GM12892 (cell line): ENCODE results near the gene ZFPM1.

Source experiments
- DNase-seq: peaks from one replicate; pipeline ENCODE4 v3.0.0; 2011; ENCODE audit not compliant: insufficient read length
- FAIRE-seq: peaks from 2 replicates; lab custom pipeline; 2011; peaks lifted over from hg19 to GRCh38; lab: Jason Lieb, UNC
- POLR2A ChIP-seq: IDR thresholded peaks from 2 replicates; pipeline ENCODE4 v1.6.1; 2011; ENCODE audit warnings: low read depth, low read length, control low read depth
- POLR2AphosphoS5 ChIP-seq: IDR thresholded peaks from 2 replicates; pipeline ENCODE4 v1.6.1; 2011; ENCODE audit warnings: low read depth, low read length, control low read depth
- TAF1 ChIP-seq: IDR thresholded peaks from 2 replicates; pipeline ENCODE4 v1.6.1; 2011; ENCODE audit warnings: low read depth, mild to moderate bottlenecking, control low read depth, low read length, borderline replicate concordance

Gene ZFPM1

DNA sequence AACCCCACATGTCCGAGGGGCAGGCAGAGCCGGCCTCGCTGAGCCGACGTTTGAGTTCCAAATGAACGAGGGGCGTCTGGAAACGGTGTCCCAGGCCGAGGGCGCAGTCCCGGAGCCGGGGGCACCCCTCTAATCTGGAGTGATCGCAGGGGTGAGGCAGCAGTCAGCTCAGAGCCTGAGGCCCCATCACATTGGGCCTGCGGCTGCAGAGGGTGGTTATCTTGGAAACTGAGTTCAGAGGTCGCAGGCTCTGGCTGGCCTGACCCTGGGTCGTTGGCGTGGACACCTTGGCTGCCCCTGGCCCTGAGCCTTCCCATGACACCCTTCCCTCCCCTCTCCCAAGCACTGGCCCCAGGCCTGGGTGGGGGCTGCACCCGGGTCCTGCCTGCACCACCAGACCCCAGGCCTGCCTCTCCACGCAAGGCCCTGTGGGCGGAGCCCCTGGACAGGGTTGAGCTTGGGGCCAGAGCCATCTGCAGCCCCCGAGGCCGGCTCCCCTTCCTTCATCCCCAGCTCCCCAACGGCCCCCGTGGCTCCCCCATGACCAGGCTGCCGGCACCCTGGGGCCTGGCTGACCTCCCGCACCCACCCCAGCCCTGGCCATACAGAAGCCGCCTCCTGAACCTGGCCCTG is 45.6 kb downstream of the ZFPM1 start:
- TF ChIP-seq POLR2A (no peak), POLR2AphosphoS5 (no peak), TAF1 (no peak)
- FAIRE-seq = no peak
- DNase-seq = no peak

GRCh38 chr16:88499292-88499691 is 46.2 kb downstream of the ZFPM1 start:
- DNase-seq (no peak), FAIRE-seq (no peak)
- no peak for TF ChIP-seq POLR2AphosphoS5
- TF ChIP-seq POLR2A = no peak
- TF ChIP-seq TAF1 = no peak

- TF ChIP-seq TAF1 (no peak), POLR2AphosphoS5 (no peak), POLR2A (no peak)
- DNase-seq (no peak), FAIRE-seq (no peak)
Measured at GRCh38 chr16:88499836-88500251, 46.8 kb downstream of the ZFPM1 start.

DNA sequence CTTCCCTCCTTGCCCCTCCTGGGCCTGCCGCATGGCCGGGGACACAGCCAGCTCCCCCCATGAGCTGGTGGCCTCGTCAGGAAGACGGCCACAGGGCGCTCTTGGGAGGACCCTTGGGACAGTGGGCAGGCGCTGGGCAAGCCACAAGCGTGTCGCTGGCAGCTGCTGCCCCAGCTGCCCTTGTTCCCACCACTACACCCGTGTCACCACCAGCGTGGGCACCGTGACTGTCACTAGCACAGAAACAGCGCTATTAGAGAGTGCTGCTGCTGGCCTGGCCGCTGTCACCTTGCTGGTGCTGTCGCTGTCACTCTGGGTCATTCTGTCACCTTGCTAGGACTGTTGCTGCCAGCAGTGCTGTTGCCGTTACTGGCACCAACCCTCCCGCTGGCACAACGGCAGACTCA is 47.2 kb downstream of the ZFPM1 start:
- no peak for DNase-seq
- TF ChIP-seq TAF1 (no peak), POLR2AphosphoS5 (no peak), POLR2A (no peak)
- no peak for FAIRE-seq

DNA sequence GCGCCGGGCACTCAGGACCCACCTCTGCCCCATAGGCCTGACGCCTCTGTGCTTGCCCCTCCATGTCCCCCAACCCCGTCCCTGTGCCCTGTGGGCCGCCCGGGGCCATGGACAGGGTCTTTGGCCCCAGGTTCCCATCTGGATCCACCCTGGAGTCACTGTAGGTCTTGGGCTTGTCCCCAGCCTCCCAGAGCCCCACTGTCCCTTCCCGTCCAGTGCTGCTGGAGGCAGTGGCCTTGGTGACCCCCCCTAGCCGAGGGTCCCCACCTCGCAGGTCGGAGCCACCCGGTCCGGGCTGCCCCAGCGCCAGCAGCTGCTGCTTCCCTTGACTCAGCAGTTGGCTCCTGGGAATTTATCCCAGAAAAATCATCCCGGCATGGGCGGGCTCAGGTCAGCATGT is 49.3 kb downstream of the ZFPM1 start:
- FAIRE-seq (no peak), DNase-seq (no peak)
- TF ChIP-seq TAF1 (no peak), POLR2A (no peak), POLR2AphosphoS5 (no peak)

DNA sequence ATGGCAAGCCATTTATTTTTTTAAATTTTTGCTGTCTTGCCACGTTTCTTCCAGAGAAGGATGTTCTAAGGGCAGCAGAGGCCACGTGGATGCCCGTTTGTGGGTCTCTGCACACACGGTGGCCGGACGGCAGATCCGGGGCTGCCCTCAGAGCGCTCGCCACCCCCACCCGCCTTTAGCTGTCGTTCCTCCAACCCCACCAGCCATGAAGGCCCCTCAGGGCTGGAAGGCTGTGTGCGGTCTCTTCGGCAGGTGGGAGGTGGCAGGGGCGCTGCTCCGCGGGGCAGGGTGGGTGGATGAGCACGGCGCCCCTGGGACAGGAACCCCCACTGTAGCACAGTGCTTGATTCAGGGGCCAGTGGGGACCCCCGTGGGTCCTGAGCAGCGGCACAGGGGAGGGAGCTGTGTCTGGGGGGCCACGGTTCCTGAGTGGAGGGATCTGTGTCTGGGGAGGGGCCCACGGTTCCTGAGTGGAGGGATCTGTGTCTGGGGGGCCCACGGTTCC is 49.7 kb downstream of the ZFPM1 start:
- TF ChIP-seq TAF1 (no peak), POLR2A (no peak), POLR2AphosphoS5 (no peak)
- FAIRE-seq = no peak

GRCh38 chr16:88503374-88503770 is 50.3 kb downstream of the ZFPM1 start:
- no peak for TF ChIP-seq POLR2AphosphoS5
- TF ChIP-seq TAF1 = no peak
- no peak for TF ChIP-seq POLR2A
- DNase-seq (no peak), FAIRE-seq (no peak)

More for the DNA sequence above, 49.7 kb downstream of the ZFPM1 start:
- no peak for DNase-seq

- TF ChIP-seq TAF1 = no peak
- TF ChIP-seq POLR2AphosphoS5 = no peak
- TF ChIP-seq POLR2A = no peak
- DNase-seq (no peak), FAIRE-seq (no peak)
Measured at GRCh38 chr16:88503771-88504488, 50.9 kb downstream of the ZFPM1 start.

DNA sequence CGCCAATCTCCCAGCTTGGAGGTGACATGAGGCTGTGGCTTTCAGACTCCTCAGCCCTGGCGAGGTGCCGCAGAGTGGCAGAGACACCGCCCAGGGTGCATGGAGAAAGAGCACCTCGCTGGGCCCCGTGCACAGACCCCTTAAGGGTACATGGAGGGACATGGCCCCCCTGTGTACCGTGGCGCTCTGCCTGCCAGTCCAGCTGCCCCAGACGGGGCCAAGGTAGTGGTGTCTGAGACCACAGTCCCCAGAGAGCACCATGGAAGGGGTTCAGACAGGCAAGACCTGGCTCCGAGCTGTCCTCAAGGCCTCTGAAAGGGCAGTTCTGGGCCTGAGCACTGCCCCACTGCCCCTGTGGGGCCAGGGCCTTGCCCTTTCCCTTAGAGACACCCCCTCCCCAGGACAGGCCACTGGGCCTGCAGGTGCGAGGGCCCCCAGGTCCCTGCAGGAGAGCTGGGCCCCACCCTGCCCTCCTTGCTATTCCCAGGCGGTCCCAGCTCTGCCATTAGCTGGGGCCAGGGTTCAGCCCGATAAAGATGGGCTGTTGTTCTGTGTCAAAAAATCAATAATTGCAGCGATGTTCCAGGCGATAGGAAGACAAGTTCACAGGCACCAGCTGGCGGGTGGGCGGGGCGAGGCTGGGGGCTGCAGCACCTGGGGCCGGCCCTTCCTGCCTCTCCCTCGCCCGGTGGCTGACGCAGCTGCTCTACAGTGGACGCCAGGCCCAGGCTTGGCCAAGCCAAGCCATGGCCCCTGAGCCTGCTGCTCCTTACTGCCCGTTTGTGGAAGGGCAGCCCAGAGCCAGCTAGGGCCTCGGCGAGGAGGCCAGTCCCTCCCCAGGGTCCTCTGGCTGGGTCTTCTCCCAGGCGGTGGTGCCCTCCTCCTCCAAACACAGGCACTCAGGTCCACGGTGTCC is 51.7 kb downstream of the ZFPM1 start:
- FAIRE-seq (no peak), DNase-seq (no peak)

GRCh38 chr16:88505405-88506082 is 52.5 kb downstream of the ZFPM1 start:
- DNase-seq (peak; percentile 74), FAIRE-seq (no peak)
- no peak for TF ChIP-seq POLR2AphosphoS5
- TF ChIP-seq POLR2A = no peak
- no peak for TF ChIP-seq TAF1

More for the DNA sequence above, 51.7 kb downstream of the ZFPM1 start:
- TF ChIP-seq TAF1 (no peak), POLR2A (no peak), POLR2AphosphoS5 (no peak)
